ENCODE results near the gene FTH1.

The FTH1 gene

GRCh38 chr11:61996933-61997332, 29.5 kb upstream of the FTH1 start:
- Histone ChIP-seq H3F3A (ENCODE audit: insufficient read depth, low read length) (no peaks in the 10 kb centered on the region), H3K4me3 (ENCODE audit: low read depth, low read length, poor library complexity, severe bottlenecking) (no peak overlapping the region), H3K36me3 (ENCODE audit: insufficient read depth, low read length) (no peaks in the 10 kb centered on the region), H3K4me1 (ENCODE audit: insufficient read depth, low read length, severe bottlenecking) (no peaks in the 10 kb centered on the region), H3K79me2 (ENCODE audit: insufficient read depth, low read length) (no peaks in the 10 kb centered on the region), H3K9ac (ENCODE audit: low read length) (no peak overlapping the region), H3K27ac (ENCODE audit: low read depth, low read length, poor library complexity, severe bottlenecking) (no peak overlapping the region), H3K27me3 (ENCODE audit: insufficient read depth, low read length) (no peaks in the 10 kb centered on the region; the same call in 1 of the 2 replicates), H3K4me2 (ENCODE audit: low read length) (no peak overlapping the region), H4K20me1 (ENCODE audit: insufficient read depth, low read length) (no peaks in the 10 kb centered on the region), H3K9me2 (ENCODE audit: low read depth, low read length) (no peaks in the 10 kb centered on the region), H3K9me3 (ENCODE audit: low read length) (0 out of 2 replicates have a peak, but pooled peaks cover 4% of the 10 kb centered on the region), H2AFZ (ENCODE audit: low read length) (no peak overlapping the region)
- TF ChIP-seq EZH2 (IDR thresholded peaks at IDR 0.05; ENCODE audit: borderline replicate concordance, low read length) = no peak
- TF ChIP-seq CTCF (IDR thresholded peaks at IDR 0.05; ENCODE audit: low read length) = no peak

DNA sequence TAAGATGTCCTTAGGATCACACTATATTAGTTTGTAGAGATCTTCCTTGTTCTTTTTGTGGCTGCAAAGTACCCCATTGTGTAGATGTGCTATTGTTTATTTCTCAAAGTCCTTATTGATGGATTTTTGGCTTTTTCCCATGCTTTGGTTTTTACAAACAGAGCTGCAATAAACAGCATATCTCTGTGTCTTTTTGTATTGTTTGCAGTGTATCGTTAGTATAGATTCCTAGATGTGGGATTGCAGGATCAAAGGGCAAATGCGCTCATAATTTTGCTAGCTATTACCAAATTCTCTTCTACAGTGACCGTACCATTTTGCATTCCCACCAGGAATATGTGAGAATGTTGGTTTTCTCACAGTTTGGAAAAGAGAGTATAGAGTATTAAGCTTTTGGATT, 27.5 kb upstream of the FTH1 start:
- no peaks in the 10 kb centered on the region for H3K36me3 ChIP-seq (ENCODE audit: insufficient read depth, low read length)
- H3K4me2 ChIP-seq (ENCODE audit: low read length) = no peak overlapping the region
- H3K4me1 ChIP-seq (ENCODE audit: insufficient read depth, low read length, severe bottlenecking) = no peaks in the 10 kb centered on the region
- H3K9me2 ChIP-seq (ENCODE audit: low read depth, low read length) = no peaks in the 10 kb centered on the region
- H3K27me3 ChIP-seq (ENCODE audit: insufficient read depth, low read length) = no peaks in the 10 kb centered on the region; the same call in 1 of the 2 replicates
- H3K9me3 ChIP-seq (ENCODE audit: low read length) = 0 out of 2 replicates have a peak, but pooled peaks cover 4% of the 10 kb centered on the region
- no peaks in the 10 kb centered on the region for H4K20me1 ChIP-seq (ENCODE audit: insufficient read depth, low read length)
- H3F3A ChIP-seq (ENCODE audit: insufficient read depth, low read length) = no peaks in the 10 kb centered on the region
- TF ChIP-seq CTCF (IDR thresholded peaks at IDR 0.05; ENCODE audit: low read length) = no peak
- no peak for TF ChIP-seq EZH2 (IDR thresholded peaks at IDR 0.05; ENCODE audit: borderline replicate concordance, low read length)
- H3K9ac ChIP-seq (ENCODE audit: low read length) = no peak overlapping the region
- no peaks in the 10 kb centered on the region for H3K79me2 ChIP-seq (ENCODE audit: insufficient read depth, low read length)
- H2AFZ ChIP-seq (ENCODE audit: low read length) = no peak overlapping the region
- no peak overlapping the region for H3K27ac ChIP-seq (ENCODE audit: low read depth, low read length, poor library complexity, severe bottlenecking)
- H3K4me3 ChIP-seq (ENCODE audit: low read depth, low read length, poor library complexity, severe bottlenecking) = no peak overlapping the region

- H3K4me2 ChIP-seq (ENCODE audit: low read length) = no peak overlapping the region
- H3F3A ChIP-seq (ENCODE audit: insufficient read depth, low read length) = no peaks in the 10 kb centered on the region
- no peak overlapping the region for H3K27ac ChIP-seq (ENCODE audit: low read depth, low read length, poor library complexity, severe bottlenecking)
Observed at GRCh38 chr11:61985869-61986268, 18.4 kb upstream of the FTH1 start.

More at GRCh38 chr11:61985869-61986268, 18.4 kb upstream of the FTH1 start:
- Histone ChIP-seq H3K36me3 (ENCODE audit: insufficient read depth, low read length) (no peaks in the 10 kb centered on the region), H4K20me1 (ENCODE audit: insufficient read depth, low read length) (no peaks in the 10 kb centered on the region), H3K9me2 (ENCODE audit: low read depth, low read length) (no peaks in the 10 kb centered on the region), H3K79me2 (ENCODE audit: insufficient read depth, low read length) (no peaks in the 10 kb centered on the region), H3K9ac (ENCODE audit: low read length) (no peak overlapping the region), H3K9me3 (ENCODE audit: low read length) (0 out of 2 replicates have a peak, but pooled peaks cover 5% of the 10 kb centered on the region), H2AFZ (ENCODE audit: low read length) (no peak overlapping the region), H3K4me1 (ENCODE audit: insufficient read depth, low read length, severe bottlenecking) (no peaks in the 10 kb centered on the region), H3K4me3 (ENCODE audit: low read depth, low read length, poor library complexity, severe bottlenecking) (no peak overlapping the region), H3K27me3 (ENCODE audit: insufficient read depth, low read length) (peaks cover 8% of the 10 kb centered on the region)
- TF ChIP-seq CTCF (IDR thresholded peaks at IDR 0.05; ENCODE audit: low read length) = no peak
- TF ChIP-seq EZH2 (IDR thresholded peaks at IDR 0.05; ENCODE audit: borderline replicate concordance, low read length) = no peak
